H1 (cell line): Measurements from ENCODE around the gene LTA4H. TPM values are rescaled to one million over a fixed set of nuclear protein-coding genes. Genes with fewer than 3 reads are reported as not detected.

Experiments
- CHD7 ChIP-seq: fragments of 300-600 bp; sonication (generic); IDR thresholded peaks from 2 replicates; pipeline ENCODE4 v1.7.1; 2012; ENCODE audit warnings: low read length, moderate library complexity, mild to moderate bottlenecking, inconsistent platforms; ENCODE audit not compliant: insufficient replicate concordance
- FOSL1 ChIP-seq: IDR thresholded peaks from 2 replicates; pipeline ENCODE4 v1.6.1; 2011; ENCODE audit warnings: mild to moderate bottlenecking, low read depth, low read length, moderate library complexity; ENCODE audit not compliant: insufficient read depth
- POLR2A ChIP-seq, 2 experiments: IDR thresholded peaks; 1 replicate in 1 of 2; 2 replicates in 1 of 2; pipeline ENCODE4 v1.6.1; 2011; ENCODE audit warnings: low read depth in 2 of 2, low read length in 2 of 2, mild to moderate bottlenecking in 2 of 2; ENCODE audit errors: control extremely low read depth in 1 of 2
- SIN3A ChIP-seq, 2 experiments: IDR thresholded peaks in 1 of 2; conservative IDR thresholded peaks in 1 of 2; 2 replicates each; pipeline ENCODE4 v1.6.1; 2011 to 2012; ENCODE audit warnings: low read length in 2 of 2, improper control_type of control experiment in 1 of 2, low read depth in 1 of 2, mild to moderate bottlenecking in 1 of 2
- TAF7 ChIP-seq: optimal IDR thresholded peaks from 2 replicates; pipeline ENCODE3; 2011; ENCODE audit warnings: low read depth, mild to moderate bottlenecking, inconsistent platforms, low read length, moderate library complexity, borderline replicate concordance
- polyA plus RNA-seq, 7 experiments: library from polyadenylated mRNA; depleted of rRNA in 3 of 7; stranded (reverse) in 5 of 7; unstranded in 2 of 7; fragments of >200 nt in 5 of 7; fragments of 200-250 nt in 2 of 7; gene quantifications; 1 replicate in 5 of 7; 2 replicates in 1 of 7; 4 replicates in 1 of 7; pipeline versions ENCODE4 v1.2.1 to v1.2.3, GENCODE V29; 2011 to 2013; ENCODE audit warnings: missing spikeins in 2 of 7, mixed read lengths in 2 of 7
- total RNA-seq: library from RNA; stranded (reverse); fragmentation: NEBNext Ultra II Directional; extraction: Animal tissue kit (Norgen Biotek cat#: 25700); gene quantifications from 2 replicates; pipeline ENCODE4 v1.2.1, GENCODE V29; 2021

Gene LTA4H
- total and polyA plus RNA-seq, 2 of the 8 experiments (the other 6 are each of a cell fraction or from before 2014, with no cell fraction given), result 106 to 167 TPM

DNA sequence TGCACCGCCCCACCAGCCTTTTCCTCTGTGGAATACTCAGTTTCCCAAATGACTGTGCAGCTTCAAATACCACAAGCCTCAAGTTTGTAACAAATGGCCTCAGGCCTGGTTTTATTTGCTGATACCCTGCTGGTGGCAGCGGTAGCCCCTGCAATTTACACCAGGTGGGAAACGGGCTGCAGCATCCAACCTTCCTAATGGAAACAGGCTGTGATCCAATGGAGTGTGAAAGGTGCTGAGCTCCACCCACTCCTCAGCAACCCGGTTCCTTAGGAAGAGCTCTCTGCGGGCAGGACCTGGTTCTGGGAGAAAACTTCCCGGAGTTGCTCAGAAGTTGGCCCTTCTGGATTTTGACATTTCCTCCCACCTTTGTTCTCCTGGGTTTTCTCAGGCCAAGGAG, 41.7 kb upstream of the LTA4H start (continued):
- no peak for TF ChIP-seq CHD7
- TF ChIP-seq TAF7, result no peak
- TF ChIP-seq SIN3A (conservative IDR thresholded peaks at IDR 0.05 in 1 of 2, IDR thresholded peaks at IDR 0.05 in 1 of 2; ENCODE audit: low read depth in 1 of 2, low read length in 2 of 2), result no peak
- no peak for TF ChIP-seq FOSL1
- no peak for TF ChIP-seq POLR2A (IDR thresholded peaks at IDR 0.05; ENCODE audit: control extremely low read depth in 1 of 2, low read depth in 2 of 2, low read length in 2 of 2)
